HCT116 (cell line): ENCODE data around the gene TLE3. TPM values are rescaled to one million over a fixed set of nuclear protein-coding genes. Genes with fewer than 3 reads are reported as not detected.

ENCODE experiments used
- ATAC-seq: fragments of 200-7000 bp; cut with Tn5 transposase; 2 replicates; pipeline ENCODE4 v1.9.1; 2020; ENCODE audit warnings: mild to moderate bottlenecking, moderate library complexity
- BruUV-seq: library from RNA; stranded (reverse); fragments of 400-500 nt; replicated peaks from 2 replicates; lab custom pipeline; 2021; lab: Mats Ljungman, UMichigan
- CTCF ChIA-PET: fragments of 300-600 bp; sonication (Branson Sonifier 250); formaldehyde crosslinking; loops from one replicate; lab custom pipeline; 2021; ENCODE audit warnings: antibody characterized with exemption; lab: Charles Lee
- POLR2A ChIA-PET: fragments of 300-600, 350-600 bp; sonication (Branson Sonifier 250); formaldehyde crosslinking; loops from one replicate; lab custom pipeline; 2021; ENCODE audit warnings: antibody characterized with exemption; lab: Charles Lee
- RAD21 ChIA-PET, 2 experiments: fragments of 300-600 bp; sonication (Branson Sonifier 250); formaldehyde crosslinking; loops; one replicate each; lab custom pipeline; 2023; ENCODE audit warnings: low total read pairs in 2 of 2; ENCODE audit not compliant: uncharacterized antibody in 2 of 2, unreplicated experiment in 2 of 2, low non-redundant PET in 1 of 2; lab: Charles Lee
- DNase-seq: peaks from one replicate; pipeline ENCODE4 v3.0.0-alpha.2; 2010; ENCODE audit warnings: low read depth, low spot score
- H2AFZ ChIP-seq: fragments of 200-600 bp; shearing (Covaris generic), sonication (generic); 2 replicates; pipeline ENCODE4 v1.6.1; 2017; ENCODE audit warnings: low read depth, mixed run types, mixed read lengths, antibody characterized with exemption, low read length; ENCODE audit not compliant: poor library complexity, severe bottlenecking
- H3K27ac ChIP-seq: 2 replicates; pipeline ENCODE4 v1.5.1; 2012; ENCODE audit warnings: low read depth, low read length
- H3K27me3 ChIP-seq: fragments of 200-600 bp; sonication (generic); 2 replicates; pipeline ENCODE4 v1.6.1; 2016; ENCODE audit warnings: mixed run types, low read length, mixed read lengths; ENCODE audit not compliant: insufficient read depth
- H3K36me3 ChIP-seq, 2 experiments: fragments of 200-500 bp in 1 of 2; fragments of 200-600 bp in 1 of 2; sonication (Bioruptor generic) in 1 of 2; sonication (generic) in 1 of 2; 2 replicates each; pipeline versions ENCODE4 v1.5.1 to v1.6.1; 2014 to 2016; ENCODE audit warnings: low read length in 2 of 2, inconsistent platforms in 1 of 2, mixed read lengths in 1 of 2, mixed run types in 1 of 2; ENCODE audit not compliant: insufficient read depth in 2 of 2, control insufficient read depth in 1 of 2
- H3K4me1 ChIP-seq, 2 experiments: fragments of 200-600 bp in 1 of 2; sonication (generic) in 1 of 2; 2 replicates each; pipeline versions ENCODE4 v1.5.1 to v1.6.1; 2012 to 2017; ENCODE audit warnings: low read length in 2 of 2, inconsistent platforms in 1 of 2, mild to moderate bottlenecking in 1 of 2, mixed read lengths in 1 of 2, mixed run types in 1 of 2, moderate library complexity in 1 of 2; ENCODE audit not compliant: insufficient read depth in 2 of 2, control insufficient read depth in 1 of 2
- H3K4me2 ChIP-seq: fragments of 200-600 bp; sonication (generic); 2 replicates; pipeline ENCODE4 v1.6.1; 2017; ENCODE audit warnings: mixed run types, low read length, mixed read lengths
- H3K4me3 ChIP-seq, 2 experiments: fragments of 200-600 bp in 1 of 2; sonication (generic) in 1 of 2; replicated peaks in 1 of 2; 2 replicates each; pipeline ENCODE4 v1.5.1; 2011 to 2016; ENCODE audit warnings: low read length in 2 of 2, control low read depth in 1 of 2, low read depth in 1 of 2, mild to moderate bottlenecking in 1 of 2, mixed read lengths in 1 of 2, mixed run types in 1 of 2
- H3K79me2 ChIP-seq: fragments of 200-600 bp; sonication (generic); 2 replicates; pipeline ENCODE4 v1.6.1; 2017; ENCODE audit warnings: mild to moderate bottlenecking, mixed run types, low read length, moderate library complexity, mixed read lengths; ENCODE audit not compliant: insufficient read depth
- H3K9ac ChIP-seq: fragments of 200-600 bp; sonication (generic); 2 replicates; pipeline ENCODE4 v1.6.1; 2016; ENCODE audit warnings: low read length, mixed read lengths
- H3K9me2 ChIP-seq: fragments of 200-600 bp; sonication (generic), shearing (Covaris generic); 2 replicates; pipeline ENCODE4 v1.6.1; 2017; ENCODE audit warnings: mixed run types, mild to moderate bottlenecking, moderate library complexity; ENCODE audit not compliant: insufficient read depth
- H3K9me3 ChIP-seq, 2 experiments: fragments of 200-500 bp in 1 of 2; fragments of 200-600 bp in 1 of 2; sonication (Bioruptor generic) in 1 of 2; sonication (generic) in 1 of 2; 2 replicates each; pipeline ENCODE4 v1.6.1; 2014 to 2017; ENCODE audit warnings: low read length in 2 of 2, mixed read lengths in 2 of 2, inconsistent platforms in 1 of 2, low read depth in 1 of 2, mild to moderate bottlenecking in 1 of 2, mixed run types in 1 of 2, moderate library complexity in 1 of 2; ENCODE audit not compliant: control insufficient read depth in 1 of 2, insufficient read depth in 1 of 2
- H4K20me1 ChIP-seq: fragments of 200-600 bp; sonication (generic), shearing (Covaris generic); 2 replicates; pipeline ENCODE4 v1.6.1; 2017; ENCODE audit warnings: mixed run types, mild to moderate bottlenecking, moderate library complexity; ENCODE audit not compliant: insufficient read depth
- ATF3 ChIP-seq: IDR thresholded peaks from 2 replicates; pipeline ENCODE4 v1.6.1; 2012
- CBX3 ChIP-seq: IDR thresholded peaks from 2 replicates; pipeline ENCODE4 v1.6.1; 2012; ENCODE audit warnings: low read depth
- CTCF ChIP-seq, 3 experiments: fragments of 200-600 bp in 1 of 3; sonication (generic) in 1 of 3; IDR thresholded peaks in 2 of 3; conservative IDR thresholded peaks in 1 of 3; 2 replicates each; pipeline ENCODE4 v1.5.1; 2012 to 2017; ENCODE audit warnings: low read depth in 2 of 3, low read length in 2 of 3, antibody characterized with exemption in 1 of 3, borderline replicate concordance in 1 of 3, control low read depth in 1 of 3, mild to moderate bottlenecking in 1 of 3, mixed read lengths in 1 of 3, mixed run types in 1 of 3, moderate library complexity in 1 of 3; ENCODE audit not compliant: insufficient read depth in 1 of 3
- ELF1 ChIP-seq: IDR thresholded peaks from 2 replicates; pipeline ENCODE4 v1.6.1; 2012; ENCODE audit warnings: low read depth, borderline replicate concordance
- EZH2 ChIP-seq: fragments of 200-600 bp; sonication (generic); IDR thresholded peaks from 2 replicates; pipeline ENCODE4 v1.6.1; 2017; ENCODE audit warnings: antibody characterized with exemption, mixed run types
- EZH2phosphoT487 ChIP-seq: fragments of 200-600 bp; IDR thresholded peaks from 2 replicates; pipeline ENCODE4 v1.6.1; 2018; ENCODE audit warnings: antibody characterized with exemption, borderline replicate concordance
- FOSL1 ChIP-seq: IDR thresholded peaks from 2 replicates; pipeline ENCODE4 v1.6.1; 2012; ENCODE audit warnings: low read depth
- JUND ChIP-seq: IDR thresholded peaks from 2 replicates; pipeline ENCODE4 v1.6.1; 2012
- MAX ChIP-seq: IDR thresholded peaks from 2 replicates; pipeline ENCODE4 v1.6.1; 2012
- POLR2AphosphoS5 ChIP-seq: IDR thresholded peaks from 2 replicates; pipeline ENCODE4 v1.6.1; 2011; ENCODE audit warnings: mild to moderate bottlenecking, low read depth, low read length, moderate library complexity
- SP1 ChIP-seq: IDR thresholded peaks from 2 replicates; pipeline ENCODE4 v1.6.1; 2012; ENCODE audit warnings: low read depth
- SRF ChIP-seq: IDR thresholded peaks from 2 replicates; pipeline ENCODE4 v1.6.1; 2012; ENCODE audit warnings: low read depth
- TCF7L2 ChIP-seq: IDR thresholded peaks from 2 replicates; pipeline ENCODE4 v1.7.0; 2011; ENCODE audit warnings: borderline replicate concordance, inconsistent platforms; ENCODE audit not compliant: insufficient read depth, insufficient read length; ENCODE audit errors: extremely low read depth
- YY1 ChIP-seq: IDR thresholded peaks from 2 replicates; pipeline ENCODE4 v1.6.1; 2011; ENCODE audit warnings: low read length, low read depth, moderate library complexity, mild to moderate bottlenecking; ENCODE audit not compliant: insufficient replicate concordance; ENCODE audit errors: extremely low read depth
- ZFX ChIP-seq: fragments of 450-650 bp; IDR thresholded peaks from 2 replicates; pipeline ENCODE4 v1.6.1; 2017
- intact Hi-C: fragments of 100-400 bp; cut with micrococcal nuclease; formaldehyde crosslinking; loops from 2 replicates; pipeline ENCODE4 v1.10.0; 2022
- total RNA-seq: library from RNA; stranded (reverse); gene quantifications from one replicate; pipeline ENCODE4 v1.2.1, GENCODE V29; 2021; ENCODE audit not compliant: unreplicated experiment

TLE3 gene
- total RNA-seq, 1 experiment from 2014 or later = 53.9 TPM

- H3K27ac ChIP-seq = no peak overlapping the region
- H3K9me2 ChIP-seq = no peaks in the 10 kb centered on the region
- no peak for ATAC-seq
- H3K9me3 ChIP-seq = no peaks in the 10 kb centered on the region
- H3K79me2 ChIP-seq = no peaks in the 10 kb centered on the region
- TF ChIP-seq EZH2 (no peak), JUND (no peak), SRF (no peak), SP1 (no peak), ELF1 (no peak), MAX (no peak), POLR2AphosphoS5 (no peak)
- ChIA-PET CTCF (no interaction called here), RAD21 (no interaction called here), POLR2A (no interaction called here)
- H3K4me1 ChIP-seq = no peaks in the 10 kb centered on the region
- no peaks in the 10 kb centered on the region for H3K27me3 ChIP-seq
- no peaks in the 10 kb centered on the region for H3K36me3 ChIP-seq
- no peak for DNase-seq
- no TSS peak for BruUV-seq
- no peak overlapping the region for H2AFZ ChIP-seq
- intact Hi-C loops = no loop called here
- no peak overlapping the region for H3K4me3 ChIP-seq
- no peaks in the 10 kb centered on the region for H4K20me1 ChIP-seq
- H3K9ac ChIP-seq = no peak overlapping the region
- H3K4me2 ChIP-seq = no peak overlapping the region
Observed at GRCh38 chr15:70030851-70031250, 66.9 kb downstream of the TLE3 start.

- H3K4me3 ChIP-seq = no peak overlapping the region
- no TSS peak for BruUV-seq
- ATAC-seq (no peak), DNase-seq (no peak)
- H3K4me2 ChIP-seq = no peak overlapping the region
- RAD21 ChIA-PET = no interaction called here
- POLR2A ChIA-PET = no interaction called here
- H3K36me3 ChIP-seq = no peaks in the 10 kb centered on the region
- H3K9me3 ChIP-seq = no peaks in the 10 kb centered on the region
- H3K4me1 ChIP-seq = no peaks in the 10 kb centered on the region
- no peaks in the 10 kb centered on the region for H3K27me3 ChIP-seq
- H3K79me2 ChIP-seq = no peaks in the 10 kb centered on the region
- no peak overlapping the region for H2AFZ ChIP-seq
- H3K9me2 ChIP-seq = no peaks in the 10 kb centered on the region
- no peak overlapping the region for H3K9ac ChIP-seq
- no peaks in the 10 kb centered on the region for H4K20me1 ChIP-seq
- CTCF ChIA-PET = no interaction called here
- intact Hi-C loops = no loop called here
- no peak overlapping the region for H3K27ac ChIP-seq
- TF ChIP-seq FOSL1 = no peak
- no peak for TF ChIP-seq CTCF (IDR thresholded peaks at IDR 0.05 in 2 of 3, conservative IDR thresholded peaks at IDR 0.05 in 1 of 3; ENCODE audit: borderline replicate concordance in 1 of 3, insufficient read depth in 1 of 3, low read depth in 2 of 3, low read length in 2 of 3)
- no peak for TF ChIP-seq YY1
- no peak for TF ChIP-seq SRF
- TF ChIP-seq MAX = no peak
- no peak for TF ChIP-seq SP1
- no peak for TF ChIP-seq ELF1
- TF ChIP-seq POLR2AphosphoS5 = no peak
- no peak for TF ChIP-seq ATF3
- no peak for TF ChIP-seq EZH2phosphoT487
- TF ChIP-seq CBX3 = no peak
- TF ChIP-seq ZFX = no peak
- no peak for TF ChIP-seq TCF7L2
- no peak for TF ChIP-seq JUND
Observed at GRCh38 chr15:70029297-70029701, 68.4 kb downstream of the TLE3 start.
